Measurements from ENCODE around the gene INPP4A. TPM values are rescaled to one million over a fixed set of nuclear protein-coding genes. Genes with fewer than 3 reads are reported as not detected.

Gene INPP4A
- 17.4 and 21.6 TPM in 2 replicates for total RNA-seq

GRCh38 chr2:98444436-98445176, at the start of gene INPP4A:
Gene INPP4A (plus strand): TSS chr2:98444858. CDS start chr2:98520049, 75,191 bp downstream.

GRCh38 chr2:98608116-98608961, 163.7 kb downstream of the INPP4A start, which contains the start of the genes COA5 and UNC50:
Gene COA5 (minus strand): TSS chr2:98608512. CDS start chr2:98608405, 107 bp downstream.
Gene UNC50 (plus strand): TSS chr2:98608589. CDS start chr2:98609760, 1,171 bp downstream.

Other genes with a start within 250 kb of the INPP4A start
- gene CNGA3, start 98.4 kb upstream of the INPP4A start, total RNA-seq = not detected in 2 replicates
- 20.9 and 29.4 TPM in 2 replicates for gene COA5, start 163.7 kb downstream of the INPP4A start, total RNA-seq
- gene UNC50, start 163.7 kb downstream of the INPP4A start, total RNA-seq = 51.9 and 59.7 TPM in 2 replicates